A673 (cell line): ENCODE results near the gene APLP2.

Experiments used
- CTCF ChIP-seq: fragments of 300-800, 200-600 bp; sonication (generic); conservative IDR thresholded peaks from 2 replicates; pipeline ENCODE4 v1.5.1; 2017; ENCODE audit warnings: low read depth, mild to moderate bottlenecking, antibody characterized with exemption, low read length, moderate library complexity, mixed read lengths
- EZH2 ChIP-seq: fragments of 200-600 bp; sonication (generic); IDR thresholded peaks from 2 replicates; pipeline ENCODE4 v1.6.1; 2017; ENCODE audit warnings: borderline replicate concordance, low read depth, mild to moderate bottlenecking, mixed read lengths, antibody characterized with exemption, low read length; ENCODE audit not compliant: poor library complexity, severe bottlenecking

- TF ChIP-seq CTCF (no peak), EZH2 (no peak)
Observed at GRCh38 chr11:130161441-130162145, 91.9 kb downstream of the APLP2 start.
